HepG2 (cell line): ENCODE measurements around the gene SBSN. TPM values are rescaled to one million over a fixed set of nuclear protein-coding genes. Genes with fewer than 3 reads are reported as not detected.
A peak's percentile ranks its signal among the peaks of the same experiment; 100 is the strongest.

Experiments
- BRD4 ChIP-seq: sonication (generic); formaldehyde crosslinking; IDR thresholded peaks from 2 replicates; pipeline ENCODE4 v1.4.0; 2020; ENCODE audit warnings: missing genetic modification reagents
- MIER3 ChIP-seq: IDR thresholded peaks from 2 replicates; pipeline ENCODE4 v1.6.1; 2016; ENCODE audit warnings: missing compliant biosample characterization, borderline replicate concordance
- MYC ChIP-seq: sonication (generic); formaldehyde crosslinking; IDR thresholded peaks from 2 replicates; pipeline ENCODE4 v1.9.0; 2021; ENCODE audit warnings: missing genetic modification reagents, borderline replicate concordance
- NFIB ChIP-seq: sonication (generic); formaldehyde crosslinking; IDR thresholded peaks from 2 replicates; pipeline ENCODE4 v1.9.0; 2021; ENCODE audit warnings: missing genetic modification reagents, mild to moderate bottlenecking, borderline replicate concordance
- SPEN ChIP-seq: sonication (generic); formaldehyde crosslinking; IDR thresholded peaks from 2 replicates; pipeline ENCODE4 v1.5.1; 2020; ENCODE audit warnings: low read depth, mild to moderate bottlenecking, missing genetic modification reagents
- TBX3 ChIP-seq: fragments of 450-650 bp; IDR thresholded peaks from 2 replicates; pipeline ENCODE4 v1.6.1; 2017; ENCODE audit warnings: antibody characterized with exemption, mild to moderate bottlenecking, inconsistent platforms, borderline replicate concordance
- YY1 ChIP-seq: IDR thresholded peaks from 2 replicates; pipeline ENCODE4 v1.6.1; 2011; ENCODE audit warnings: low read length, low read depth, moderate library complexity, mild to moderate bottlenecking; ENCODE audit not compliant: insufficient read depth, insufficient replicate concordance
- ZMYM2 ChIP-seq: sonication (generic); formaldehyde crosslinking; IDR thresholded peaks from 2 replicates; pipeline ENCODE4 v1.8.0; 2022; ENCODE audit warnings: mild to moderate bottlenecking, missing genetic modification reagents
- ZNF143 ChIP-seq: sonication (generic); formaldehyde crosslinking; IDR thresholded peaks from 2 replicates; pipeline ENCODE4 v1.4.0; 2020; ENCODE audit warnings: missing genetic modification reagents
- ZNF253 ChIP-seq: sonication (generic); formaldehyde crosslinking; IDR thresholded peaks from 2 replicates; pipeline ENCODE4 v1.8.0; 2022; ENCODE audit warnings: mild to moderate bottlenecking, missing genetic modification reagents, borderline replicate concordance
- ZNF431 ChIP-seq: sonication (generic); formaldehyde crosslinking; IDR thresholded peaks from 2 replicates; pipeline ENCODE4 v1.9.0; 2022; ENCODE audit warnings: missing genetic modification reagents, low read depth, mild to moderate bottlenecking, borderline replicate concordance
- ZNF672 ChIP-seq: sonication (generic); formaldehyde crosslinking; IDR thresholded peaks from 2 replicates; pipeline ENCODE4 v1.8.1; 2022; ENCODE audit warnings: missing genetic modification reagents
- polyA plus RNA-seq, 8 experiments: library from polyadenylated mRNA; depleted of rRNA in 3 of 8; stranded (reverse) in 7 of 8; unstranded in 1 of 8; fragments of >200 nt; fragmentation: Illumina TruSeq in 4 of 8; extraction: Trizol in 4 of 8; gene quantifications; 2 replicates each; pipeline versions ENCODE4 v1.2.1 to v1.2.3, GENCODE V29; 2011 to 2016; ENCODE audit warnings: low read depth in 4 of 8, missing spikeins in 1 of 8, mixed read lengths in 1 of 8; ENCODE audit not compliant: insufficient read depth in 1 of 8
- total RNA-seq, 5 experiments: library from RNA; depleted of rRNA; stranded (reverse); fragments of >200 nt; fragmentation: Illumina TruSeq; extraction: Trizol; gene quantifications; 2 replicates each; pipeline ENCODE4 v1.2.3, GENCODE V29; 2016; ENCODE audit warnings: low read depth in 1 of 5
- TF ChIP-seq, protein P1 (sequence below): sonication (generic); formaldehyde crosslinking; IDR thresholded peaks from 2 replicates; pipeline ENCODE4 v1.8.0; 2022; ENCODE audit warnings: missing genetic modification reagents, mild to moderate bottlenecking, moderate library complexity, borderline replicate concordance
- TF ChIP-seq, protein P2 (sequence below), 2 experiments: fragments of 450-650 bp in 1 of 2; sonication (generic) in 1 of 2; formaldehyde crosslinking in 1 of 2; IDR thresholded peaks; 2 replicates each; pipeline versions ENCODE4 v1.6.1 to v1.8.0; 2016 to 2022; ENCODE audit warnings: antibody characterized with exemption in 1 of 2, mild to moderate bottlenecking in 1 of 2, missing genetic modification reagents in 1 of 2

Gene SBSN
- total and polyA plus RNA-seq, 2 of the 13 experiments (the other 11 are each of a cell fraction or from before 2014, with no cell fraction given): not detected

DNA sequence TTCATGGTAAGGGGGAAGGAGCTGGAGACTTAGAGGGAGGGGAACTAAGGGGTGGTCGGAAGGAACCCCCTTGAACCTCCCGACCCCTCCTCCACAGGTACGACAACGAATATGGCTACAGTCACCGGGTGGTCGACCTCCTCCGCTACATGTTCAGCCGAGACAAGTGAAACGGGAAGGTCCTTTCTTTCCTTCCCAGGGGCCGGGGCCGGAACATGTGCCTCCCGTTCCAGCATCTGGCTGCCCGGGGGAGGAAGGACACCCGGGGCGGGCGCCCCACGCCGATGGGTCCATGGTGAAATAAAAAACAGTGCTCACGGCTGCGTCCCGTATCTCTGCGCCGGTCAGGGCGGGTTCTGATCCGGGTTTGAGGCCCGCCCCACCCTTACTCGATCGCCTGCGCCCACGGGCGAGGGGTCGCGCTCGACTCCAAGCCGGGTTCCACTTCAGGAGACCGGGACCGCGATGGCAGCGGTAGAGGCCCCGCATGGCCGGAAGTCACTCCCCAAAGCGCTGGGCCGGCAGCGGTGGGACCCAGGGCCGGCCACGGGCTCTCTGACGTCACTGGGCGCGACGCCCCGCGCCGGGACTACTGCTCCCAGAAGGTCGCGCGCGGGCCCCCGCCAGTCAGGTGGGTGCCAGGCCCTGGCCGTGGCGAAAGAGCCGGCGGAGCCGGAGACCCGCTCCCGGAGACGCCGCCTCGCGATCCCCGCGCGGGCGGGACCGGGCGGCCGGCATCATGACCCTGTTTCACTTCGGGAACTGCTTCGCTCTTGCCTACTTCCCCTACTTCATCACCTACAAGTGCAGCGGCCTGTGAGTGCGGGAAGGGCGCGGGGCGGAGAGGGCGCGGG, 17.1 kb upstream of the SBSN start, which contains the start of gene TMEM147 (continued):
- TF ChIP-seq, protein P1, sequence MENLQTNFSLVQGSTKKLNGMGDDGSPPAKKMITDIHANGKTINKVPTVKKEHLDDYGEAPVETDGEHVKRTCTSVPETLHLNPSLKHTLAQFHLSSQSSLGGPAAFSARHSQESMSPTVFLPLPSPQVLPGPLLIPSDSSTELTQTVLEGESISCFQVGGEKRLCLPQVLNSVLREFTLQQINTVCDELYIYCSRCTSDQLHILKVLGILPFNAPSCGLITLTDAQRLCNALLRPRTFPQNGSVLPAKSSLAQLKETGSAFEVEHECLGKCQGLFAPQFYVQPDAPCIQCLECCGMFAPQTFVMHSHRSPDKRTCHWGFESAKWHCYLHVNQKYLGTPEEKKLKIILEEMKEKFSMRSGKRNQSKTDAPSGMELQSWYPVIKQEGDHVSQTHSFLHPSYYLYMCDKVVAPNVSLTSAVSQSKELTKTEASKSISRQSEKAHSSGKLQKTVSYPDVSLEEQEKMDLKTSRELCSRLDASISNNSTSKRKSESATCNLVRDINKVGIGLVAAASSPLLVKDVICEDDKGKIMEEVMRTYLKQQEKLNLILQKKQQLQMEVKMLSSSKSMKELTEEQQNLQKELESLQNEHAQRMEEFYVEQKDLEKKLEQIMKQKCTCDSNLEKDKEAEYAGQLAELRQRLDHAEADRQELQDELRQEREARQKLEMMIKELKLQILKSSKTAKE: no peak
- peak; percentile 94 for TF ChIP-seq ZNF143 (CRISPR knock-in tag)
- peak; percentile 49; the same call in 1 of the 2 replicates for TF ChIP-seq BRD4 (CRISPR knock-in tag)
- no peak for TF ChIP-seq ZNF253 (CRISPR knock-in tag)
- TF ChIP-seq MYC (CRISPR knock-in tag): peak; percentile 89
- no peak for TF ChIP-seq TBX3
- TF ChIP-seq, protein P2, sequence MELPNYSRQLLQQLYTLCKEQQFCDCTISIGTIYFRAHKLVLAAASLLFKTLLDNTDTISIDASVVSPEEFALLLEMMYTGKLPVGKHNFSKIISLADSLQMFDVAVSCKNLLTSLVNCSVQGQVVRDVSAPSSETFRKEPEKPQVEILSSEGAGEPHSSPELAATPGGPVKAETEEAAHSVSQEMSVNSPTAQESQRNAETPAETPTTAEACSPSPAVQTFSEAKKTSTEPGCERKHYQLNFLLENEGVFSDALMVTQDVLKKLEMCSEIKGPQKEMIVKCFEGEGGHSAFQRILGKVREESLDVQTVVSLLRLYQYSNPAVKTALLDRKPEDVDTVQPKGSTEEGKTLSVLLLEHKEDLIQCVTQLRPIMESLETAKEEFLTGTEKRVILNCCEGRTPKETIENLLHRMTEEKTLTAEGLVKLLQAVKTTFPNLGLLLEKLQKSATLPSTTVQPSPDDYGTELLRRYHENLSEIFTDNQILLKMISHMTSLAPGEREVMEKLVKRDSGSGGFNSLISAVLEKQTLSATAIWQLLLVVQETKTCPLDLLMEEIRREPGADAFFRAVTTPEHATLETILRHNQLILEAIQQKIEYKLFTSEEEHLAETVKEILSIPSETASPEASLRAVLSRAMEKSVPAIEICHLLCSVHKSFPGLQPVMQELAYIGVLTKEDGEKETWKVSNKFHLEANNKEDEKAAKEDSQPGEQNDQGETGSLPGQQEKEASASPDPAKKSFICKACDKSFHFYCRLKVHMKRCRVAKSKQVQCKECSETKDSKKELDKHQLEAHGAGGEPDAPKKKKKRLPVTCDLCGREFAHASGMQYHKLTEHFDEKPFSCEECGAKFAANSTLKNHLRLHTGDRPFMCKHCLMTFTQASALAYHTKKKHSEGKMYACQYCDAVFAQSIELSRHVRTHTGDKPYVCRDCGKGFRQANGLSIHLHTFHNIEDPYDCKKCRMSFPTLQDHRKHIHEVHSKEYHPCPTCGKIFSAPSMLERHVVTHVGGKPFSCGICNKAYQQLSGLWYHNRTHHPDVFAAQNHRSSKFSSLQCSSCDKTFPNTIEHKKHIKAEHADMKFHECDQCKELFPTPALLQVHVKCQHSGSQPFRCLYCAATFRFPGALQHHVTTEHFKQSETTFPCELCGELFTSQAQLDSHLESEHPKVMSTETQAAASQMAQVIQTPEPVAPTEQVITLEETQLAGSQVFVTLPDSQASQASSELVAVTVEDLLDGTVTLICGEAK (IDR thresholded peaks at IDR 0.05): no peak
- TF ChIP-seq, protein P2 (CRISPR knock-in tag; IDR thresholded peaks at IDR 0.05): peak; percentile 31; the same call in 1 of the 2 replicates
- peak; percentile 84 for TF ChIP-seq SPEN (CRISPR knock-in tag)
- peak; percentile 80 for TF ChIP-seq YY1
- TF ChIP-seq NFIB (CRISPR knock-in tag): no peak
- no peak for TF ChIP-seq ZMYM2 (CRISPR knock-in tag)
- no peak for TF ChIP-seq ZNF672 (CRISPR knock-in tag)
- TF ChIP-seq ZNF431 (CRISPR knock-in tag): no peak
- peak; percentile 64; the same call in 1 of the 2 replicates for TF ChIP-seq MIER3 (CRISPR knock-in tag)
